Memory B cell (primary cell): Measurements from ENCODE around the gene NECAB2.
A peak's percentile ranks its signal among the peaks of the same experiment; 100 is the strongest.

Experiments used
- ATAC-seq: fragments of 150-1000 bp; cut with Tn5 transposase; 2 replicates; pipeline ENCODE4 v1.10.0; 2021; ENCODE audit warnings: low read depth, mild to moderate bottlenecking, moderate library complexity
- DNase-seq, 2 donors: peaks; one replicate each; pipeline ENCODE4 v3.0.0; 2022; ENCODE audit warnings: low spot score in 2 of 2
- H3K27ac Mint-ChIP-seq: one replicate; pipeline ENCODE4 v1.8.0; 2022; ENCODE audit warnings: mild to moderate bottlenecking, moderate library complexity, mixed read lengths
- H3K27me3 Mint-ChIP-seq: one replicate; pipeline ENCODE4 v1.8.0; 2022; ENCODE audit warnings: mixed read lengths
- H3K36me3 Mint-ChIP-seq: one replicate; pipeline ENCODE4 v1.8.0; 2022; ENCODE audit warnings: mild to moderate bottlenecking, mixed read lengths
- H3K4me1 Mint-ChIP-seq: one replicate; pipeline ENCODE4 v1.8.0; 2022; ENCODE audit warnings: mixed read lengths
- H3K4me3 Mint-ChIP-seq: one replicate; pipeline ENCODE4 v1.8.0; 2022; ENCODE audit warnings: mild to moderate bottlenecking, moderate library complexity, mixed read lengths
- H3K9me3 Mint-ChIP-seq: one replicate; pipeline ENCODE4 v1.8.0; 2022; ENCODE audit warnings: mixed read lengths

Gene NECAB2

DNA sequence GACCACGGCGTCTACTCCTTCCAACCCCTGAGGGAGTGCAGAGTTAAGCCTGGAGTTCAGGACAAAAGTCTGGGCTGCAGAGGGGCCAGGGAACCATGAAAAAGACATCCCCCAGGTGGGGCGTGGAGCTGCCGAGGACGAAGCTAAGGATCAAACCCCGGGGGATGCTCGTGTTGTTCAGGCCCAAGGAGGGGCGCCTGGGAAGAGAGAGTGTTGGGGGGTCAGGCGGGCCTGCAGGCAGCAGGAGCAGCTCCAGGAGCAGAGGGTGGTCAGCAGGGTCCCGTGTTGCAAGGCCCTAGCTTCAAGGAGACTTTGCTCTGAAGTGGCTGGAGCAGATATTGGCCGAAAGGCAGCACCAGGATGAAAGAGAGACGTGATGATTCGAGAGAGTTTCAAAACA is 26.7 kb downstream of the NECAB2 start:
- Mint-ChIP-seq H3K9me3 (peaks cover 4% of the 10 kb centered on the region), H3K4me1 (no peaks in the 10 kb centered on the region), H3K4me3 (no peak overlapping the region), H3K27ac (no peak overlapping the region), H3K27me3 (peaks cover 19% of the 10 kb centered on the region), H3K36me3 (peaks cover 2% of the 10 kb centered on the region)
- ATAC-seq (no peak), DNase-seq (no peak)

DNA sequence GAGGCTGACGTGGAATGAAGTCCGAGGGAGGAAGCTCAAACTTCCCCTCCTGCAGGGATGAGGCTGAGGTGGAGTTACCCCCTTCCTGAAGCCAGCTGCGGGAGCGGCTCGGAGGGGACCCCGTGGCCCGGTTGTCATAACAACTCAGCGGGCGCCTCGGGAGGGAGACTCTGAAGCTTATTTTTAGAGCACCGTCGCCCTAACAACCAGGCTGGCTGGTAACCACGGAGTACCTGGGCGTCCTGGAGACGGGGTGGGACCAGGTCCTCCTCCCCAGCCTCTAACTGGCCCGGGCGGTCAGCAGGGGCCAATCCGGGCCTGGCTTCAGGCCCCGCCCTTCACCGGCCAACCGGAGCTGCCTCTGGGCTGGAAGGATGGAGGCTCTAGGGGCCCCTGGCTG is 27.7 kb downstream of the NECAB2 start:
- no peak overlapping the region for H3K4me3 Mint-ChIP-seq
- H3K4me1 Mint-ChIP-seq: no peaks in the 10 kb centered on the region
- ATAC-seq (no peak), DNase-seq (no peak)
- H3K9me3 Mint-ChIP-seq: peaks cover 4% of the 10 kb centered on the region
- H3K27ac Mint-ChIP-seq: no peak overlapping the region
- H3K36me3 Mint-ChIP-seq: peaks cover 2% of the 10 kb centered on the region
- H3K27me3 Mint-ChIP-seq: peaks cover 16% of the 10 kb centered on the region

- no peak for DNase-seq
- H3K36me3 Mint-ChIP-seq: peaks cover 2% of the 10 kb centered on the region
- peaks cover 3% of the 10 kb centered on the region for H3K9me3 Mint-ChIP-seq
- H3K27me3 Mint-ChIP-seq: peaks cover 16% of the 10 kb centered on the region
- no peak overlapping the region for H3K4me3 Mint-ChIP-seq
- H3K27ac Mint-ChIP-seq: no peak overlapping the region
- no peak for ATAC-seq
- no peaks in the 10 kb centered on the region for H3K4me1 Mint-ChIP-seq
Observed at GRCh38 chr16:83996481-83997252, 28.6 kb downstream of the NECAB2 start.

DNA sequence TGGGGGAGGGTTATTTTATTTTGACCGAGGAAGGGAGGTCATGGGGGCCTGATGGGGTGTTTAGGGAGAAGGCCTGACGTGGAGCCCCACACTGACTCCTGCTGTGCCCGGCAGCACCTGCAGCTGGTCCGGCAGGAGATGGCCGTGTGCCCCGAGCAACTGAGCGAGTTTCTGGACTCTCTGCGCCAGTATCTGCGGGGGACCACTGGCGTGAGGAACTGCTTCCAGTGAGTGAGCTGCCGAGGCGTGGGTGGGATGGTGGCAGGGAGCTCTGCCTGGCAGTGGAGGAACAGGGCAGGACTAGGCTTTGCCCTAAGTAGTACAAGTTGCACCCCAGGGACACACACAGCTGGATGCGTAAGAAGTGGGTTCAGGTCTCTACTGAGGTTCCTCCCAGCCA is 30.0 kb downstream of the NECAB2 start:
- no peak for DNase-seq
- no peak for ATAC-seq
- no peaks in the 10 kb centered on the region for H3K9me3 Mint-ChIP-seq
- peaks cover 8% of the 10 kb centered on the region for H3K27me3 Mint-ChIP-seq
- H3K4me3 Mint-ChIP-seq: no peak overlapping the region
- H3K4me1 Mint-ChIP-seq: no peaks in the 10 kb centered on the region
- no peak overlapping the region for H3K27ac Mint-ChIP-seq
- no peaks in the 10 kb centered on the region for H3K36me3 Mint-ChIP-seq

DNA sequence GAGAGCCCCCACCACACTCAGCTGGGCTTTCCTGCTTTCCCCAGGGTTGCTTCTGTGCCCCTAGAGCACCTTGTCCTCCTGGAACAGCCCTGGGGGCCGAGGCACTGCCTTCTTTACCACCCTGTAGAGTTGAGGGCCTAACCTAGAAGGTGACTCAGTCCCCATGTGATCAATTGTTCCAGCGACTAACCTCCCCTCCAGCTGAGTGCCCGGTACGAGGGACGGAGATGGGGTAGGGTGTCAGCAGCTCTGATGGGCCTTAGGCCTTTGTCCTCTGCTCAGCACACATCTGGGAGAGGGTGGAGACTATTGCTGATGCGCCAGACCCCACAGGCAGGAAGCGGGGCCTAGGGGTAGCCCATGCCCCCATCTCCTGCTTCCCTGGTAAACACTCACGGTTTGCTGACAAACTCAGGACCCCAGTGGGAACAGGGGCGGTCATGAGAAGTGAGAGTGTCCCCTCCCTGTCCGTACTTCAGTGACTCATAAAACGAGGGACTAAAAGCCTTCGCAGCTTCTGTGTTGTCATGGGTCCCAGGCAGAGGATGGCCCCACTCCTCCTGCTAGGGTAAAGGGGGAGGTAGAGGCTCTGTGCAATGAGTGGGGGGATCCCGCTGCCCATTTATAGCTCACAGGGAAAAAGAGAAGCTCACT is 33.1 kb downstream of the NECAB2 start:
- Mint-ChIP-seq H3K4me3 (no peak overlapping the region), H3K36me3 (no peaks in the 10 kb centered on the region), H3K4me1 (no peaks in the 10 kb centered on the region), H3K9me3 (no peaks in the 10 kb centered on the region), H3K27ac (no peak overlapping the region), H3K27me3 (peaks cover 11% of the 10 kb centered on the region)
- DNase-seq (no peak), ATAC-seq (no peak)

GRCh38 chr16:84001726-84002125 is 33.7 kb downstream of the NECAB2 start:
- ATAC-seq (no peak), DNase-seq (no peak)
- Mint-ChIP-seq H3K27ac (no peak overlapping the region), H3K9me3 (no peaks in the 10 kb centered on the region), H3K4me3 (no peak overlapping the region), H3K27me3 (peaks cover 10% of the 10 kb centered on the region), H3K4me1 (no peaks in the 10 kb centered on the region), H3K36me3 (no peaks in the 10 kb centered on the region)

DNA sequence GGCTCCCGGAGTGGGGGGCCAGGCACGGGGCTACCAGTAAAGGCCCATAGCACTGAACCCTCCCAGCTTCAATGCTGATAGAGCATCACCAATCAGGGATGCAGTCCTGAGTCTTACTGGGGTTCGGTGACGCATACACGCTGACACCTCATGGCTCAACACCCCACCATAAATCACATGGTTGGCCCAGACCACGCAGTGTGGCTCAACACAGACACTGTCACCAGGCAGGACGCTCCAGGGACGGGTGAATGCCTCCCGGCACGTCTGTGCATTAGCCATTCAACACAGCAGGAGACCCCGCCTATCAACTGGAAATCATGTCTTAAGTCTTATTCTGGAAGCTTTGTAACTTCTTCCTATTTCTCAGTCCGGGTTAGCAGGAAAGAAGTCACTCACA is 35.0 kb downstream of the NECAB2 start:
- H3K9me3 Mint-ChIP-seq: no peaks in the 10 kb centered on the region
- no peaks in the 10 kb centered on the region for H3K4me1 Mint-ChIP-seq
- ATAC-seq (no peak), DNase-seq (no peak)
- peaks cover 10% of the 10 kb centered on the region for H3K27me3 Mint-ChIP-seq
- no peaks in the 10 kb centered on the region for H3K36me3 Mint-ChIP-seq
- no peak overlapping the region for H3K27ac Mint-ChIP-seq
- no peak overlapping the region for H3K4me3 Mint-ChIP-seq

- Mint-ChIP-seq H3K36me3 (no peaks in the 10 kb centered on the region), H3K4me3 (no peak overlapping the region), H3K9me3 (no peaks in the 10 kb centered on the region), H3K27me3 (peaks cover 12% of the 10 kb centered on the region), H3K27ac (no peak overlapping the region), H3K4me1 (no peaks in the 10 kb centered on the region)
- no peak for ATAC-seq
- DNase-seq: no peak
Observed at GRCh38 chr16:84004442-84004841, 36.4 kb downstream of the NECAB2 start.

DNA sequence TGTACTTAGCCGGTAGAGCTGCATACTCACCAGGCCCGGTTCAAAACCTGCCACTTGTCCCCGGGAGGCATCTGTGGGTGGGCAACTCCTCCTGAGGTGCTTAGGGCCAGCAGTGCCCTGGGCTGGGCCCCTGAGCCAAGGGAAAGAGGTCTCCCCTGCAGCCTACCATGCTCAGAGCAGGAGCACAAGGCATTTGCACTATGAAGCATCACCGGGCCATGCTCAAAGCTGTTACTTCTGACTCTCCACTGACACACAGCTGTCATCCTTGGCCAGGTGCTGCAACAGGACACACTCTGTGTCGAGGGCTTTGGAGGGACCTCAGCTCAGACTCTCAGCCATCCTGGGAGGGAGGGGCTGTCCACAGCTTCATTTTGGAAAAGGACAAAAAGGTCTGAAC is 37.3 kb downstream of the NECAB2 start:
- DNase-seq (no peak), ATAC-seq (no peak)
- Mint-ChIP-seq H3K27me3 (peaks cover 12% of the 10 kb centered on the region), H3K27ac (no peak overlapping the region), H3K4me3 (no peak overlapping the region), H3K4me1 (no peaks in the 10 kb centered on the region), H3K9me3 (no peaks in the 10 kb centered on the region), H3K36me3 (no peaks in the 10 kb centered on the region)

DNA sequence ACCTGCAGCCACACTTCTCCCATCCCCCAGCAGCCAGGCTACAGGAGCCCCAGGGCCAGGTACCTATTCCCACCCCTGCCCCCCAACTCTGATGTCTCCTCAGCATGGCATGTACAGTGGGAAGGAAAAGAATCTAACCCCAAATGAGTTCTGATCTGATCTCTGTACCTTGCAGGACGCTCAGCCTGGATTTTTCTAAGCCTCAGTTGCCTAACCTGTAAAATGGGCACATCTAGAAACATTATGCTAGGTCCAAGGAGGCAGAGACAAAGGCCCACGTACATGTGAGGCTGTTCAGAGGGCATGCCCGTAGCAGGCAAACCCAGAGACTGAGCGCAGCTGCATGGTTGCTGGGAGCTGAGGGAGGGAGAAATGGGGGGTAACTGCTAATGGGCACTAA is 39.5 kb downstream of the NECAB2 start:
- no peaks in the 10 kb centered on the region for H3K36me3 Mint-ChIP-seq
- H3K9me3 Mint-ChIP-seq: no peaks in the 10 kb centered on the region
- no peaks in the 10 kb centered on the region for H3K4me1 Mint-ChIP-seq
- no peak overlapping the region for H3K4me3 Mint-ChIP-seq
- H3K27ac Mint-ChIP-seq: no peak overlapping the region
- peaks cover 11% of the 10 kb centered on the region for H3K27me3 Mint-ChIP-seq
- ATAC-seq (no peak), DNase-seq (no peak)

DNA sequence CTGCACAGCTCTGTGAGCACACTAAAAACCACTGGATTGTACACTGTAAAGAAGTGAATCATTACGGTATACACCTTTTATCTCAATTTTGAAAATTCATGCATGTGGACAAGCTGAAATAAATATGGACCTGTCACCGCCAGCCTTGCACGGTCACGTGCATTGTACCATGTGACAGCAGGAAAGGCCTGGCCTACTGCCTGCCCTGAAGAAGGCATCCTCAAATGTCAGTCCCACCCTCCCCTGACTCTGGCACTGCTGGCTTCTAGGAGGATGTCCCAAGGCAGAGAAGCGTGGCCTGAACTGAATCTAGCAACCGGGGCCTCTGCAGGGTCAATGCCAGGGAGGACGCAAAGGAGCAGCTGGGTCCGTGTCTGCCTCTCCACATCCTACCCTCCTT is 39.9 kb downstream of the NECAB2 start:
- Mint-ChIP-seq H3K36me3 (no peaks in the 10 kb centered on the region), H3K27ac (no peak overlapping the region), H3K27me3 (peaks cover 11% of the 10 kb centered on the region), H3K4me1 (no peaks in the 10 kb centered on the region), H3K9me3 (no peaks in the 10 kb centered on the region), H3K4me3 (no peak overlapping the region)
- no peak for ATAC-seq
- no peak for DNase-seq

DNA sequence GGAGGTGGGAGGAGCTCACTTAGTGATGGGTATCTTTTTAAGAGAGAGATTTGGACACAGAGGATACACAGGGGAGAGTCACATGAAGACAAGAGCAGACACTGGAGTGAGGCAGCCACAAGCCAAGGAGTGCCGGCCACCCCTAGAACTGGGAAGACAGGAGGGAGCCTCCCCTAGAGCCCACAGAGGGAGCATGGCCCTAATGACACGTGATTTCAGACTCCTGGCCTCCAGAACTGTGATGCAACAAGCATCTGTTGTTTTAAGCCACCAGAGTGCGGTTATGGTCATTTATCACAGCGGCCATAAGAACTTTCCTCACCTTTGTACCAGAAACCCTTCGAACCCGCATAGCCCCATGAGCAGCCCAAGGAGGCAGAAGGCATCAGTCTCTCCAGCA is 41.2 kb downstream of the NECAB2 start:
- H3K27me3 Mint-ChIP-seq: peaks cover 11% of the 10 kb centered on the region
- no peak for DNase-seq
- H3K4me1 Mint-ChIP-seq: peaks cover 3% of the 10 kb centered on the region
- no peaks in the 10 kb centered on the region for H3K36me3 Mint-ChIP-seq
- no peak for ATAC-seq
- H3K27ac Mint-ChIP-seq: no peak overlapping the region
- no peak overlapping the region for H3K4me3 Mint-ChIP-seq
- no peaks in the 10 kb centered on the region for H3K9me3 Mint-ChIP-seq

- peak; percentile 9 to 31 for DNase-seq
- Mint-ChIP-seq H3K27me3 (peaks cover 10% of the 10 kb centered on the region), H3K4me1 (peaks cover 7% of the 10 kb centered on the region), H3K4me3 (peak overlapping the region; percentile 8), H3K9me3 (no peaks in the 10 kb centered on the region), H3K27ac (no peak overlapping the region), H3K36me3 (no peaks in the 10 kb centered on the region)
- ATAC-seq: peak; percentile 72
Observed at GRCh38 chr16:84013787-84014569, 45.9 kb downstream of the NECAB2 start.

GRCh38 chr16:84014570-84015327 is 46.7 kb downstream of the NECAB2 start:
- Mint-ChIP-seq H3K4me1 (peaks cover 7% of the 10 kb centered on the region), H3K27me3 (peaks cover 9% of the 10 kb centered on the region), H3K27ac (no peak overlapping the region), H3K9me3 (no peaks in the 10 kb centered on the region), H3K36me3 (no peaks in the 10 kb centered on the region), H3K4me3 (peak overlapping the region; percentile 8)
- ATAC-seq: no peak
- no peak for DNase-seq
